ENCODE results near the gene ZNF516.

DNA sequence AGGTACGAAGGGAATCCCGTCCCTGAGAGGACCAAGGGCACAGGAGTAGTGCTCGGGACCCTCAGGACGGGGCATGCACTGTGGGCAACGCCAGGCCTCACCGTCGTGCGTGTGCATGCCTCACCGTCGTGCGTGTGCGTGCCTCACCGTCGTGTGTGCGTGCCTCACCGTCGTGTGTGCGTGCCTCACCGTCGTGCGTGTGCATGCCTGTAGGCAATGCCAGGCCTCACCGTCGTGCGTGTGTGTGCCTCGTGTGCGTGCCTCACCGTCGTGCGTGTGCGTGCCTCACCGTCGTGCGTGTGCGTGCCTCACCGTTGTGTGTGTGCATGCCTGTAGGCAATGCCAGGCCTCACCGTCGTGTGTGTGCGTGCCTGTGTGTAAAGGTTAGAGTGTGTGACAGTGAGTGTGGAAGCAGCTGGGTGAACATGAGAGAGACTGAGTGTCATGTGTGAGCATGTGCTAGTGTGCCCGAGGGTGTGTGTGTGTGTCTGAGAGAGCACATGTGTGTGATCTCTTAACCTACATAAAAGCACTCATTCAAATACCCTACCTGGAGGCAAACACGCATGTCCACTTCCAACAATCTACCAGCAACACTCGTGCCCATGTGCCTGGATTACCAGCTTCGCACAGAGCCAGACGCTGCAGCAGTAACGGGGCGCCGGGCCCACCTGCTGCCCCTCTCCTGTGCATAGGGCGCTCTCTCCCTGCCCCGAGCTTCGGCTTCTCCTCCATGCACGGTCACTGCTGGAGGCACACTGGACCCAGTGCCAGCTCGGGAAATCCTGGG is 36.3 kb downstream of the ZNF516 start:
- TF ChIP-seq RAD21 (conservative IDR thresholded peaks at IDR 0.05 in 1 of 2, IDR thresholded peaks at IDR 0.05 in 1 of 2) (no peak), MAZ (IDR thresholded peaks at IDR 0.05; ENCODE audit: borderline replicate concordance, low read depth, low read length) (no peak), EHMT2 (IDR thresholded peaks at IDR 0.05; ENCODE audit: low read depth) (no peak), SMC3 (IDR thresholded peaks at IDR 0.05) (no peak), CHD4 (IDR thresholded peaks at IDR 0.05; ENCODE audit: borderline replicate concordance) (no peak), POLR2A (IDR thresholded peaks at IDR 0.05; ENCODE audit: low read length) (no peak)
- TF ChIP-seq, protein P1, sequence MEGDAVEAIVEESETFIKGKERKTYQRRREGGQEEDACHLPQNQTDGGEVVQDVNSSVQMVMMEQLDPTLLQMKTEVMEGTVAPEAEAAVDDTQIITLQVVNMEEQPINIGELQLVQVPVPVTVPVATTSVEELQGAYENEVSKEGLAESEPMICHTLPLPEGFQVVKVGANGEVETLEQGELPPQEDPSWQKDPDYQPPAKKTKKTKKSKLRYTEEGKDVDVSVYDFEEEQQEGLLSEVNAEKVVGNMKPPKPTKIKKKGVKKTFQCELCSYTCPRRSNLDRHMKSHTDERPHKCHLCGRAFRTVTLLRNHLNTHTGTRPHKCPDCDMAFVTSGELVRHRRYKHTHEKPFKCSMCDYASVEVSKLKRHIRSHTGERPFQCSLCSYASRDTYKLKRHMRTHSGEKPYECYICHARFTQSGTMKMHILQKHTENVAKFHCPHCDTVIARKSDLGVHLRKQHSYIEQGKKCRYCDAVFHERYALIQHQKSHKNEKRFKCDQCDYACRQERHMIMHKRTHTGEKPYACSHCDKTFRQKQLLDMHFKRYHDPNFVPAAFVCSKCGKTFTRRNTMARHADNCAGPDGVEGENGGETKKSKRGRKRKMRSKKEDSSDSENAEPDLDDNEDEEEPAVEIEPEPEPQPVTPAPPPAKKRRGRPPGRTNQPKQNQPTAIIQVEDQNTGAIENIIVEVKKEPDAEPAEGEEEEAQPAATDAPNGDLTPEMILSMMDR (IDR thresholded peaks at IDR 0.05) = no peak
- TF ChIP-seq, protein P2, sequence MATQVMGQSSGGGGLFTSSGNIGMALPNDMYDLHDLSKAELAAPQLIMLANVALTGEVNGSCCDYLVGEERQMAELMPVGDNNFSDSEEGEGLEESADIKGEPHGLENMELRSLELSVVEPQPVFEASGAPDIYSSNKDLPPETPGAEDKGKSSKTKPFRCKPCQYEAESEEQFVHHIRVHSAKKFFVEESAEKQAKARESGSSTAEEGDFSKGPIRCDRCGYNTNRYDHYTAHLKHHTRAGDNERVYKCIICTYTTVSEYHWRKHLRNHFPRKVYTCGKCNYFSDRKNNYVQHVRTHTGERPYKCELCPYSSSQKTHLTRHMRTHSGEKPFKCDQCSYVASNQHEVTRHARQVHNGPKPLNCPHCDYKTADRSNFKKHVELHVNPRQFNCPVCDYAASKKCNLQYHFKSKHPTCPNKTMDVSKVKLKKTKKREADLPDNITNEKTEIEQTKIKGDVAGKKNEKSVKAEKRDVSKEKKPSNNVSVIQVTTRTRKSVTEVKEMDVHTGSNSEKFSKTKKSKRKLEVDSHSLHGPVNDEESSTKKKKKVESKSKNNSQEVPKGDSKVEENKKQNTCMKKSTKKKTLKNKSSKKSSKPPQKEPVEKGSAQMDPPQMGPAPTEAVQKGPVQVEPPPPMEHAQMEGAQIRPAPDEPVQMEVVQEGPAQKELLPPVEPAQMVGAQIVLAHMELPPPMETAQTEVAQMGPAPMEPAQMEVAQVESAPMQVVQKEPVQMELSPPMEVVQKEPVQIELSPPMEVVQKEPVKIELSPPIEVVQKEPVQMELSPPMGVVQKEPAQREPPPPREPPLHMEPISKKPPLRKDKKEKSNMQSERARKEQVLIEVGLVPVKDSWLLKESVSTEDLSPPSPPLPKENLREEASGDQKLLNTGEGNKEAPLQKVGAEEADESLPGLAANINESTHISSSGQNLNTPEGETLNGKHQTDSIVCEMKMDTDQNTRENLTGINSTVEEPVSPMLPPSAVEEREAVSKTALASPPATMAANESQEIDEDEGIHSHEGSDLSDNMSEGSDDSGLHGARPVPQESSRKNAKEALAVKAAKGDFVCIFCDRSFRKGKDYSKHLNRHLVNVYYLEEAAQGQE (IDR thresholded peaks at IDR 0.05) = no peak

All from A549 (cell line).